ENCODE data around the gene BMF. TPM values are rescaled to one million over a fixed set of nuclear protein-coding genes. Genes with fewer than 3 reads are reported as not detected.
"Not testable (repeated sequence)": the region's sequence is repeated elsewhere in the genome, so short reads cannot be mapped to it uniquely, and the experiment has no call there.

BMF gene
- total RNA-seq, 1 donor from 2014 or later: 3.2 TPM

GRCh38 chr15:40075298-40076044, 33.2 kb downstream of the BMF start:
- no peak for ATAC-seq
- intact Hi-C loops (cut with micrococcal nuclease): no loop called here
- DNase-seq: no peak

GRCh38 chr15:40074656-40075055, 34.0 kb downstream of the BMF start:
- intact Hi-C loops (cut with micrococcal nuclease); DNase-seq; ATAC-seq: not testable (repeated sequence)

- intact Hi-C loops (cut with micrococcal nuclease); ATAC-seq; DNase-seq: not testable (repeated sequence)
Observed at GRCh38 chr15:40073716-40074490, 34.8 kb downstream of the BMF start.

- intact Hi-C loops (cut with micrococcal nuclease): no loop called here
- DNase-seq (peak; percentile 74), ATAC-seq (peak; percentile 31)
Observed at GRCh38 chr15:40072216-40072990, 36.3 kb downstream of the BMF start.

- ATAC-seq: no peak
- no peak for DNase-seq
- intact Hi-C loops (cut with micrococcal nuclease): no loop called here
Observed at GRCh38 chr15:40070608-40071218, 38.0 kb downstream of the BMF start.

GRCh38 chr15:40070166-40070557, 38.5 kb downstream of the BMF start:
- DNase-seq (no peak), ATAC-seq (no peak)
- intact Hi-C loops (cut with micrococcal nuclease): no loop called here

GRCh38 chr15:40069178-40070165, 39.2 kb downstream of the BMF start:
- DNase-seq: peak; percentile 97
- intact Hi-C loops (cut with micrococcal nuclease): no loop called here
- peak; percentile 96 for ATAC-seq

- no peak for DNase-seq
- intact Hi-C loops (cut with micrococcal nuclease): no loop called here
- ATAC-seq: no peak
Observed at GRCh38 chr15:40067921-40068624, 40.6 kb downstream of the BMF start.

GRCh38 chr15:40066589-40066988, 42.1 kb downstream of the BMF start:
- DNase-seq: no peak
- intact Hi-C loops (cut with micrococcal nuclease): no loop called here
- ATAC-seq: no peak

GRCh38 chr15:40065166-40065565, 43.5 kb downstream of the BMF start:
- DNase-seq (no peak), ATAC-seq (no peak)
- intact Hi-C loops (cut with micrococcal nuclease): no loop called here

- intact Hi-C loops (cut with micrococcal nuclease): no loop called here
- ATAC-seq (no peak), DNase-seq (no peak)
Observed at GRCh38 chr15:40064231-40064894, 44.3 kb downstream of the BMF start.

- DNase-seq: no peak
- peak; percentile 76 for ATAC-seq
Observed at GRCh38 chr15:40063563-40064011, 45.1 kb downstream of the BMF start.

GRCh38 chr15:40062816-40063562, 45.7 kb downstream of the BMF start:
- ATAC-seq (peak; percentile 10), DNase-seq (no peak)
- intact Hi-C loops (cut with micrococcal nuclease): no loop called here

More at GRCh38 chr15:40063563-40064011, 45.1 kb downstream of the BMF start:
- intact Hi-C loops (cut with micrococcal nuclease): no loop called here

GRCh38 chr15:40061212-40061901, 47.3 kb downstream of the BMF start:
- intact Hi-C loops (cut with micrococcal nuclease): no loop called here

GRCh38 chr15:40060236-40060961, 48.3 kb downstream of the BMF start:
- no peak for ATAC-seq
- intact Hi-C loops (cut with micrococcal nuclease): no loop called here
- no peak for DNase-seq

More at GRCh38 chr15:40061212-40061901, 47.3 kb downstream of the BMF start:
- DNase-seq: no peak
- no peak for ATAC-seq

All from left ventricle myocardium superior (tissue), 1 donor.